Upper lobe of left lung (tissue), 4 donors: ENCODE data around the gene CSF3R.

Experiments
- POLR2A ChIP-seq, 4 donors: fragments of 450-650 bp; IDR thresholded peaks; one replicate each; pipeline ENCODE4 v1.5.1; 2016 to 2017; ENCODE audit warnings: antibody characterized with exemption in 4 of 4, mild to moderate bottlenecking in 2 of 4
- TF ChIP-seq, protein P1 (sequence below), 6 experiments: fragments of 450-650 bp in 4 of 6; fragments of 200-600 bp in 2 of 6; sonication (generic) in 2 of 6; IDR thresholded peaks; one replicate each; pipeline ENCODE4 v1.5.1; 2016 to 2019; ENCODE audit warnings: antibody characterized with exemption in 6 of 6

DNA sequence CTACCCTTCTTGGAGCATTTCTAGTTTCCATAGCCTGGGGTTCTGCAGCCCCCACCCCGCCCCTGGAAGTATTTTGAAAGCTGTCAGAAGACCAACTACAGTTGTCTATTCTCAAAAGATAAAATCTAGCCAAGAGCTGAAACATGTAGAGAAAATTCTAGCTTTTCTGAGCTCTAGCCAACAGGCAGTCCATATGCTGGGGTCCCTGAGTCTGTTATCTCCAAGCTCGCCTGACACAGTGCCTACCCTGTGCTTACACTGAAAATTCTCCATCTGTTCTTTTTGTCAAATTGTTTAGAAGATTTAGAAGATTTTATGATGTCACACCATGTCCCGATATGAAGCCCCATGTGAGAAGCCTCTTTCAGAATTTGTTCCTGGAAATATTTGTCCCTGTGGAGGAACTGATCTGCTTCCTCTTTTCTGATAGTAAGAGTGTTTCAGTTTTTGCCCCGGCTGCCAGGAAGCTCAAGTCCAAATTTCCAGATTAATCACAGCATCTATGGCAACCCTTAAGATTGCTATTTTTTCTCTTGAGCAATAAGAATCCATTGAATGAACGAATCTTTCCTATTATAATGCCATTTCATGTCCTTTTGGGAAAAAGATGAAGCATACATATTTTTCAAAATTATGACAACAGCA lies 23.7 kb upstream of the CSF3R start:
- TF ChIP-seq, protein P1, sequence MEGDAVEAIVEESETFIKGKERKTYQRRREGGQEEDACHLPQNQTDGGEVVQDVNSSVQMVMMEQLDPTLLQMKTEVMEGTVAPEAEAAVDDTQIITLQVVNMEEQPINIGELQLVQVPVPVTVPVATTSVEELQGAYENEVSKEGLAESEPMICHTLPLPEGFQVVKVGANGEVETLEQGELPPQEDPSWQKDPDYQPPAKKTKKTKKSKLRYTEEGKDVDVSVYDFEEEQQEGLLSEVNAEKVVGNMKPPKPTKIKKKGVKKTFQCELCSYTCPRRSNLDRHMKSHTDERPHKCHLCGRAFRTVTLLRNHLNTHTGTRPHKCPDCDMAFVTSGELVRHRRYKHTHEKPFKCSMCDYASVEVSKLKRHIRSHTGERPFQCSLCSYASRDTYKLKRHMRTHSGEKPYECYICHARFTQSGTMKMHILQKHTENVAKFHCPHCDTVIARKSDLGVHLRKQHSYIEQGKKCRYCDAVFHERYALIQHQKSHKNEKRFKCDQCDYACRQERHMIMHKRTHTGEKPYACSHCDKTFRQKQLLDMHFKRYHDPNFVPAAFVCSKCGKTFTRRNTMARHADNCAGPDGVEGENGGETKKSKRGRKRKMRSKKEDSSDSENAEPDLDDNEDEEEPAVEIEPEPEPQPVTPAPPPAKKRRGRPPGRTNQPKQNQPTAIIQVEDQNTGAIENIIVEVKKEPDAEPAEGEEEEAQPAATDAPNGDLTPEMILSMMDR (IDR thresholded peaks at IDR 0.05): no peak
- TF ChIP-seq POLR2A (IDR thresholded peaks at IDR 0.05): no peak
